ENCODE results near the gene LRRC71.

- no peak for TF ChIP-seq CTCF (conservative IDR thresholded peaks at IDR 0.05 in 1 of 2, IDR thresholded peaks at IDR 0.05 in 1 of 2; ENCODE audit: extremely low read depth in 1 of 2, insufficient read depth in 1 of 2, low read depth in 1 of 2, low read length in 2 of 2)
- TF ChIP-seq EZH2 (IDR thresholded peaks at IDR 0.05; ENCODE audit: borderline replicate concordance, low read length) = no peak
Observed at GRCh38 chr1:156911577-156912298, 8.7 kb upstream of the LRRC71 start.

All from mammary epithelial cell (primary cell).